CD14-positive monocyte (primary cell): Measurements from ENCODE around the gene FAM83G. TPM values are rescaled to one million over a fixed set of nuclear protein-coding genes. Genes with fewer than 3 reads are reported as not detected.

ENCODE experiments used
- DNase-seq, 3 donors: peaks; one replicate each; pipeline ENCODE4 v3.0.0-alpha.2; 2011 to 2022
- H2AFZ ChIP-seq: 2 replicates; pipeline ENCODE4 v1.6.0; 2012; ENCODE audit warnings: mild to moderate bottlenecking, low read depth, low read length, inconsistent platforms; ENCODE audit not compliant: insufficient read depth, poor library complexity, severe bottlenecking
- H3K27ac ChIP-seq, 2 donors: 1 replicate in 1 of 2; 2 replicates in 1 of 2; pipeline ENCODE4 v1.5.1; 2012 to 2013; ENCODE audit warnings: low read length in 2 of 2, control low read depth in 1 of 2, inconsistent platforms in 1 of 2, low read depth in 1 of 2, mild to moderate bottlenecking in 1 of 2
- H3K27me3 ChIP-seq, 2 donors: one replicate each; pipeline versions ENCODE4 v1.6.0 to v1.6.1; 2011 to 2013; ENCODE audit warnings: low read length in 2 of 2; ENCODE audit not compliant: control insufficient read depth in 2 of 2, insufficient read depth in 2 of 2
- H3K36me3 ChIP-seq, 2 donors: replicated peaks in 1 of 2; 1 replicate in 1 of 2; 2 replicates in 1 of 2; pipeline versions ENCODE4 v1.5.1 to v1.6.1; 2012 to 2013; ENCODE audit warnings: low read length in 2 of 2, control low read depth in 1 of 2, inconsistent platforms in 1 of 2, mild to moderate bottlenecking in 1 of 2; ENCODE audit not compliant: insufficient read depth in 2 of 2, control insufficient read depth in 1 of 2
- H3K4me1 ChIP-seq, 2 donors: 1 replicate in 1 of 2; 2 replicates in 1 of 2; pipeline versions ENCODE4 v1.5.1 to v1.6.1; 2012 to 2013; ENCODE audit warnings: low read length in 2 of 2, control low read depth in 1 of 2, inconsistent platforms in 1 of 2, mild to moderate bottlenecking in 1 of 2, moderate library complexity in 1 of 2; ENCODE audit not compliant: insufficient read depth in 2 of 2, control insufficient read depth in 1 of 2
- H3K4me2 ChIP-seq: replicated peaks from 2 replicates; pipeline ENCODE3; 2012; ENCODE audit warnings: low read length, moderate library complexity, mild to moderate bottlenecking; ENCODE audit not compliant: poor library complexity, severe bottlenecking; ENCODE audit errors: extremely low read depth
- H3K4me3 ChIP-seq, 3 experiments: fragments of 200-600 bp in 1 of 3; sonication (generic) in 1 of 3; replicated peaks in 1 of 3; 1 replicate in 2 of 3; 2 replicates in 1 of 3; pipeline ENCODE4 v1.5.1; 2011 to 2013; ENCODE audit warnings: low read length in 3 of 3, mild to moderate bottlenecking in 3 of 3, control low read depth in 2 of 3, low read depth in 2 of 3, inconsistent platforms in 1 of 3, moderate library complexity in 1 of 3
- H3K79me2 ChIP-seq: 2 replicates; pipeline ENCODE4 v1.6.0; 2012; ENCODE audit warnings: mild to moderate bottlenecking, control low read depth, inconsistent platforms, low read length, moderate library complexity; ENCODE audit not compliant: insufficient read depth
- H3K9ac ChIP-seq: 2 replicates; pipeline ENCODE4 v1.6.0; 2017; ENCODE audit warnings: low read length, mild to moderate bottlenecking; ENCODE audit not compliant: insufficient read depth, poor library complexity, severe bottlenecking
- H3K9me3 ChIP-seq, 2 donors: replicated peaks in 1 of 2; 1 replicate in 1 of 2; 2 replicates in 1 of 2; pipeline versions ENCODE4 v1.5.1 to v1.6.1; 2012 to 2013; ENCODE audit warnings: low read length in 2 of 2, control low read depth in 1 of 2; ENCODE audit not compliant: control insufficient read depth in 1 of 2, insufficient read depth in 1 of 2
- H4K20me1 ChIP-seq: 2 replicates; pipeline ENCODE4 v1.6.0; 2012; ENCODE audit warnings: mild to moderate bottlenecking, low read length, control low read depth, moderate library complexity; ENCODE audit not compliant: insufficient read depth
- H3K27ac Mint-ChIP-seq, 7 donors: one replicate each; pipeline ENCODE4 v1.8.0; 2020; ENCODE audit warnings: mild to moderate bottlenecking in 7 of 7, mixed read lengths in 7 of 7, moderate library complexity in 6 of 7, inconsistent platforms in 2 of 7
- H3K27me3 Mint-ChIP-seq, 3 donors: one replicate each; pipeline ENCODE4 v1.8.0; 2021 to 2022; ENCODE audit warnings: low read depth in 3 of 3, mild to moderate bottlenecking in 3 of 3, mixed read lengths in 3 of 3, moderate library complexity in 3 of 3, inconsistent platforms in 1 of 3
- H3K36me3 Mint-ChIP-seq, 2 donors: one replicate each; pipeline ENCODE4 v1.8.0; 2020; ENCODE audit warnings: mixed read lengths in 2 of 2, inconsistent platforms in 1 of 2, mild to moderate bottlenecking in 1 of 2
- H3K4me1 Mint-ChIP-seq: one replicate; pipeline ENCODE4 v1.8.0; 2020; ENCODE audit warnings: mild to moderate bottlenecking, mixed read lengths
- H3K4me3 Mint-ChIP-seq, 2 donors: one replicate each; pipeline ENCODE4 v1.8.0; 2020; ENCODE audit warnings: mild to moderate bottlenecking in 2 of 2, mixed read lengths in 2 of 2, moderate library complexity in 1 of 2
- H3K9me3 Mint-ChIP-seq, 7 donors: one replicate each; pipeline ENCODE4 v1.8.0; 2020 to 2022; ENCODE audit warnings: mixed read lengths in 7 of 7, mild to moderate bottlenecking in 6 of 7, moderate library complexity in 6 of 7, inconsistent platforms in 2 of 7
- CTCF ChIP-seq: fragments of 200-600 bp; IDR thresholded peaks from one replicate; pipeline ENCODE4 v1.8.0; 2022; ENCODE audit warnings: antibody characterized with exemption, mild to moderate bottlenecking
- WGBS: methylation state at CpG from one replicate; pipeline ENCODE4 v1.1.5; 2013; ENCODE audit warnings: missing lambda C conversion rate; ENCODE audit not compliant: insufficient coverage; 5-methylcytosine and 5-hydroxymethylcytosine counted together
- intact Hi-C, 2 donors: fragments of 100-400 bp; cut with micrococcal nuclease; formaldehyde crosslinking; loops; one replicate each; pipeline versions ENCODE4 v1.15.0 to v1.15.1; 2023
- polyA plus RNA-seq, 3 donors: library from polyadenylated mRNA; depleted of rRNA in 1 of 3; unstranded in 2 of 3; stranded (reverse) in 1 of 3; fragments of 300-500 nt in 2 of 3; fragments of >200 nt in 1 of 3; fragmentation: Illumina TruSeq in 2 of 3; gene quantifications; 1 replicate in 2 of 3; 2 replicates in 1 of 3; pipeline ENCODE4 v1.2.3, GENCODE V29; 2012 to 2021

FAM83G gene
- polyA plus RNA-seq, 3 donors: 0.04 to 0.17 (median 0.08) TPM

GRCh38 chr17:19022747-19023146 lies 18.2 kb upstream of the FAM83G start:
- Mint-ChIP-seq H3K36me3 (peaks cover 10 to 14% of the 10 kb centered on the region in 2 donors), H3K4me3 (no peak overlapping the region), H3K9me3 (no peaks in the 10 kb centered on the region), H3K27me3 (peaks cover 0 to 4% (median 1%) of the 10 kb centered on the region in 3 donors), H3K4me1 (no peaks in the 10 kb centered on the region), H3K27ac (no peak overlapping the region)
- TF ChIP-seq CTCF: no peak
- intact Hi-C loops: no loop called here
- Histone ChIP-seq H4K20me1 (no peaks in the 10 kb centered on the region), H3K4me1 (no peaks in the 10 kb centered on the region), H3K27ac (no peak overlapping the region), H3K4me3 (no peak overlapping the region), H3K4me2 (no peak overlapping the region), H3K9ac (no peak overlapping the region), H3K79me2 (no peaks in the 10 kb centered on the region), H2AFZ (no peak overlapping the region), H3K27me3 (no peaks in the 10 kb centered on the region), H3K9me3 (no peaks in the 10 kb centered on the region), H3K36me3 (no peaks in the 10 kb centered on the region)
- WGBS: 91% methylated on average over 6 of the region's 6 CpGs
- no peak for DNase-seq

- DNase-seq: no peak
- H3K4me1 ChIP-seq: no peaks in the 10 kb centered on the region
- no peak overlapping the region for H3K27ac ChIP-seq
- intact Hi-C loops: no loop called here
- no peak for TF ChIP-seq CTCF
- no peaks in the 10 kb centered on the region for H3K27me3 ChIP-seq
- Mint-ChIP-seq H3K4me3 (no peak overlapping the region), H3K36me3 (peaks cover 10 to 14% of the 10 kb centered on the region in 2 donors), H3K4me1 (no peaks in the 10 kb centered on the region), H3K9me3 (no peaks in the 10 kb centered on the region), H3K27me3 (peaks cover 0 to 5% (median 2%) of the 10 kb centered on the region in 3 donors), H3K27ac (peak overlapping the region in 1 of 7 donors; percentile 68)
- H2AFZ ChIP-seq: no peak overlapping the region
- no peaks in the 10 kb centered on the region for H4K20me1 ChIP-seq
- H3K4me2 ChIP-seq: no peak overlapping the region
- 100% methylated on average over 1 of the region's 5 CpGs for WGBS
- H3K36me3 ChIP-seq: no peaks in the 10 kb centered on the region
- H3K79me2 ChIP-seq: no peaks in the 10 kb centered on the region
- H3K9me3 ChIP-seq: no peaks in the 10 kb centered on the region
- H3K9ac ChIP-seq: no peak overlapping the region
- no peak overlapping the region for H3K4me3 ChIP-seq
Observed at GRCh38 chr17:19022128-19022527, 17.6 kb upstream of the FAM83G start.
